Smooth muscle cell (in vitro differentiated cells): Measurements from ENCODE around the gene PCNX2. TPM values are rescaled to one million over a fixed set of nuclear protein-coding genes. Genes with fewer than 3 reads are reported as not detected.

ENCODE experiments used
- DNase-seq: peaks from one replicate; lab custom pipeline; 2025; ENCODE audit not compliant: unreplicated experiment; lab: John Stamatoyannopoulos, UW
- H2AFZ ChIP-seq: fragments of 200-600 bp; sonication (generic); 2 replicates; pipeline ENCODE4 v1.6.0; 2016; ENCODE audit warnings: antibody characterized with exemption, low read depth, mild to moderate bottlenecking
- H3F3A ChIP-seq: fragments of 200-600 bp; sonication (generic); 2 replicates; pipeline ENCODE4 v1.6.0; 2017; ENCODE audit warnings: antibody characterized with exemption, low read depth
- H3K27ac ChIP-seq: fragments of 200-600 bp; sonication (generic); 2 replicates; pipeline ENCODE4 v1.5.1; 2016; ENCODE audit warnings: low read depth, mild to moderate bottlenecking
- H3K27me3 ChIP-seq: fragments of 200-600 bp; sonication (generic); 2 replicates; pipeline ENCODE4 v1.6.1; 2016; ENCODE audit warnings: low read depth, mild to moderate bottlenecking
- H3K36me3 ChIP-seq: fragments of 200-600 bp; sonication (generic); 2 replicates; pipeline ENCODE4 v1.5.1; 2016; ENCODE audit warnings: low read depth
- H3K4me1 ChIP-seq: fragments of 200-600 bp; sonication (generic); 2 replicates; pipeline ENCODE4 v1.5.1; 2016; ENCODE audit warnings: low read depth
- H3K4me2 ChIP-seq: fragments of 200-600 bp; sonication (generic); 2 replicates; pipeline ENCODE4 v1.6.0; 2016; ENCODE audit warnings: mild to moderate bottlenecking
- H3K4me3 ChIP-seq: fragments of 200-600 bp; sonication (generic); 2 replicates; pipeline ENCODE4 v1.5.1; 2016; ENCODE audit warnings: mild to moderate bottlenecking
- H3K79me2 ChIP-seq: fragments of 200-600 bp; sonication (generic); 2 replicates; pipeline ENCODE4 v1.6.0; 2016; ENCODE audit warnings: low read depth, mild to moderate bottlenecking
- H3K9ac ChIP-seq: fragments of 200-600 bp; sonication (generic); 2 replicates; pipeline ENCODE4 v1.6.0; 2016; ENCODE audit warnings: low read depth
- H3K9me3 ChIP-seq: fragments of 200-600 bp; sonication (generic); replicated peaks from 2 replicates; pipeline ENCODE4 v1.5.1; 2016; ENCODE audit warnings: low read depth
- H4K20me1 ChIP-seq: fragments of 200-600 bp; sonication (generic); 2 replicates; pipeline ENCODE4 v1.6.0; 2016; ENCODE audit warnings: low read depth
- CTCF ChIP-seq: fragments of 200-600 bp; sonication (generic); IDR thresholded peaks from 2 replicates; pipeline ENCODE4 v1.5.1; 2017; ENCODE audit warnings: borderline replicate concordance, mild to moderate bottlenecking, antibody characterized with exemption; ENCODE audit not compliant: insufficient read depth, poor library complexity, severe bottlenecking
- WGBS: methylation state at CpG from one replicate; pipeline ENCODE4 v1.1.7; 2016; ENCODE audit warnings: low lambda C conversion rate; 5-methylcytosine and 5-hydroxymethylcytosine counted together
- polyA plus RNA-seq: library from polyadenylated mRNA; unstranded; fragments of >200 nt; fragmentation: Nextera tagmentation; extraction: Ambion mirVana; gene quantifications from 2 replicates; pipeline ENCODE4 v1.2.1, GENCODE V29; 2016
- total RNA-seq: library from RNA; depleted of rRNA; stranded (reverse); fragments of >200 nt; gene quantifications from 2 replicates; pipeline ENCODE4 v1.2.3, GENCODE V29; 2014

The PCNX2 gene
- total and polyA plus RNA-seq, 2 experiments from 2014 or later, result 4.7 to 18.2 TPM

DNA sequence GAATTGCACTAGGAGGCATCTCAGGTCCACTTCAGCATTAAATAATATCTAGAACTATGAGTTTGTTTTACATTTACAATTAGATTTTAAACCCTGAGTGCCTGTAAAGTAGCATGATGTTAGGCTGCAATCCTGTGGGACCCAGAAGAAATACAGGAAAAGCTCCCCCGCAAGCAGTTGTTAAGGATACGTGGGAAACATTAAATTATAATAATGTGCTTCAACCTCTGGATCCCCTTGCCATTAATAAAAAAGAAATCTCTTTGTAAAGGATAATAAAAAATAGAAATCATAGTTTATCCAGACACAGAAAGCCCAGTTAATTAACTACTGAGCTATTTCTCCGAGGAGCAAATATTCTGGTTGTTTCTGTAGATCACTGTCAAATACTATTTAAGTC, 106.0 kb downstream of the PCNX2 start:
- Histone ChIP-seq H4K20me1 (no peaks in the 10 kb centered on the region), H3K27ac (no peak overlapping the region), H3K9me3 (no peaks in the 10 kb centered on the region), H2AFZ (no peak overlapping the region), H3K9ac (no peak overlapping the region), H3K4me2 (no peak overlapping the region), H3K27me3 (no peaks in the 10 kb centered on the region), H3K4me3 (no peak overlapping the region), H3F3A (no peaks in the 10 kb centered on the region), H3K79me2 (no peaks in the 10 kb centered on the region), H3K4me1 (no peaks in the 10 kb centered on the region), H3K36me3 (peaks cover 6% of the 10 kb centered on the region)
- 95% methylated on average over 3 of the region's 3 CpGs for WGBS
- no peak for TF ChIP-seq CTCF
- DNase-seq, result no peak

DNA sequence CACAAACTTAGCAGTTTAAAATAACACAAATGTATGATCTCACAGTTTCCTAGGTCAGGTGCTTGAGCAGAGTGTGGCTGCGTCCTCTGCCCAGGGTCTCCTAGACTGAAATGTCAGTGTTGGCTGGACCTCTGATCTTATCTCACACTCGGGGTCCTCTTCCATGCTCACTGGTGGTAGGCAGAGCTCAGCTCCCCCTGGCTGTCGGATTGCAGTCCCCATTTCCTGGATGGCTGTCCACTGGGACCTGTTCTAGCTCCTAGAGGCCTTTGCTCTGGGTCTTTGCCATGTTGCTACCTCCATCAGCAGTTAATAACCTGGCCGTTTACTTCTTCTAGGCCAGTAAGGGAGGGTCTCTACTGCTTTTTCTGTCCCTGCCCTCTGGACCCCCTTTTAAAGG, 107.5 kb downstream of the PCNX2 start:
- DNase-seq, result no peak
- H3K27ac ChIP-seq, result no peak overlapping the region
- no peak overlapping the region for H3K9ac ChIP-seq
- no peaks in the 10 kb centered on the region for H3K36me3 ChIP-seq
- H3K9me3 ChIP-seq, result no peaks in the 10 kb centered on the region
- no peak overlapping the region for H2AFZ ChIP-seq
- no peak overlapping the region for H3K4me3 ChIP-seq
- no peaks in the 10 kb centered on the region for H4K20me1 ChIP-seq
- WGBS, result 90% methylated on average over 4 of the region's 4 CpGs
- peaks cover 6% of the 10 kb centered on the region for H3K4me1 ChIP-seq
- TF ChIP-seq CTCF, result no peak
- H3K4me2 ChIP-seq, result no peak overlapping the region
- H3K79me2 ChIP-seq, result no peaks in the 10 kb centered on the region
- no peaks in the 10 kb centered on the region for H3F3A ChIP-seq
- H3K27me3 ChIP-seq, result no peaks in the 10 kb centered on the region

DNA sequence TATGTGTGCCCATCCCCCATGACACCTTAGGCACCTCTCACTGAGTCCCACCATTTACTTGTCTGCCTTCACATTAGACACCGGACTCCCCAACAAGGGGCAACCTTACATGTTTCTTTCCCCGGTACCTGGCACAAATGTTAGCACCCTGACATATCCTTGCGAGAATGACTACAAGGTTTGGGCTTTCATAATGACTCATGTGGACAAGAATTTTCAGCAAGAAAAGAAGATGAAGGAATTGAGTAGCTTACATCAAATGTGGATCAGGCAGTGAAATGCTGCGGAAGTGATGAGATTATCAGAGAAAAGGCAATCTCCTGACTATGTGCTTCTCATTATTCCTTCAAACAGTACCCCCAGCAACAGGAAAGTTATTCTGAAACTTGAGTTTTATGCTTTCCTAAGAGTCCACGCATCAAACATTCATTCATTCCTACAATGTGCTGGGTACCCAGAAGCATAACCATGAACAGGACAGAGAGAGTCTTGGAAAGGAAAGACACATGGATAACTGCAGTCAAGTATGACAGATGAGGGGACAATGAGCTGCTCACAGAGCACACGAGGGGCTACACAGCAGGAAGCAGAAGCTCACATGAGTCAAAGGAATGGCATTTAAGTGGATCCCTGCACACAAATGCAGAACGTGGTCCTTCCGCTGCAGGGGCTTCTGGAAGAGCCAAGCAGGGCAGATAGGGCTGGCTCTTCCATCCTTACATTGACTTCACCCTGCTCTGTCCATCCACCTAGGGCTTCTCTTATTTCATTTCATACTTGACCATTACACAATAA, 112.1 kb downstream of the PCNX2 start:
- Histone ChIP-seq H3F3A (no peaks in the 10 kb centered on the region), H3K4me2 (no peak overlapping the region), H3K27ac (no peak overlapping the region), H3K36me3 (no peaks in the 10 kb centered on the region), H3K9me3 (no peaks in the 10 kb centered on the region), H3K4me3 (no peak overlapping the region), H3K9ac (no peak overlapping the region), H3K79me2 (no peaks in the 10 kb centered on the region), H3K4me1 (peaks cover 29% of the 10 kb centered on the region), H2AFZ (no peak overlapping the region), H4K20me1 (no peaks in the 10 kb centered on the region), H3K27me3 (no peaks in the 10 kb centered on the region)
- TF ChIP-seq CTCF, result no peak
- 59% methylated on average over 8 of the region's 8 CpGs for WGBS
- no peak for DNase-seq

DNA sequence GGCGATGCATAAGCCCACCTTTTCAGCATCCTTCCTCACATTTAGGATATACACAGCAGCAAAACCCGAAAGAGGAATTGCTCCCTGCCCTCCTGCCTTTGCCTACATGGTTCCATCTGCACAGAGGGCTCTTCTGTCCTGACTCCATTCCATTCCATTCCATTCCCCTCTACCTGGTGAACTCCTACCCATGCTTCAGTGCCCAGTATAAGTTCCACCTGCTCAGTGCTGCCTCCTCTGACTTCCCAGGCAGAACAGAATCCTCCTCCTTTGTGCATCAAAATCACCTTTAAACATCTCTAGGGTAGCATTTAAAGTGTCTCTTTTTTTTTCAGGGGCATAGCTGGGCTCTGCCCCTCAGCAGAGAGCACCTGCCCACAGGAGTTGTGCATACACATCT, 112.9 kb downstream of the PCNX2 start:
- Histone ChIP-seq H3K9ac (no peak overlapping the region), H3K36me3 (no peaks in the 10 kb centered on the region), H2AFZ (no peak overlapping the region), H3K4me1 (peaks cover 29% of the 10 kb centered on the region), H3K27ac (no peak overlapping the region), H3K4me3 (no peak overlapping the region), H4K20me1 (no peaks in the 10 kb centered on the region), H3F3A (no peaks in the 10 kb centered on the region), H3K9me3 (no peaks in the 10 kb centered on the region), H3K27me3 (no peaks in the 10 kb centered on the region), H3K4me2 (no peak overlapping the region), H3K79me2 (no peaks in the 10 kb centered on the region)
- no peak for TF ChIP-seq CTCF
- 100% methylated on average over 2 of the region's 2 CpGs for WGBS
- DNase-seq, result no peak
